IPS-15b (cell line): ENCODE measurements around the gene MEF2D.
A peak's percentile ranks its signal among the peaks of the same experiment; 100 is the strongest.

Experiments used
- H3K27me3 ChIP-seq: one replicate; pipeline ENCODE4 v1.6.1; 2013; ENCODE audit warnings: low read length; ENCODE audit not compliant: control insufficient read depth, insufficient read depth
- H3K36me3 ChIP-seq: one replicate; pipeline ENCODE4 v1.6.1; 2013; ENCODE audit warnings: low read length; ENCODE audit not compliant: control insufficient read depth, insufficient read depth
- H3K4me1 ChIP-seq: one replicate; pipeline ENCODE4 v1.6.1; 2013; ENCODE audit warnings: mild to moderate bottlenecking, low read length; ENCODE audit not compliant: control insufficient read depth, insufficient read depth
- H3K4me3 ChIP-seq: one replicate; pipeline ENCODE4 v1.5.1; 2013; ENCODE audit warnings: low read depth, low read length
- H3K9ac ChIP-seq: one replicate; pipeline ENCODE4 v1.6.1; 2013; ENCODE audit warnings: low read depth, mild to moderate bottlenecking, low read length
- H3K9me3 ChIP-seq: one replicate; pipeline ENCODE4 v1.6.1; 2013; ENCODE audit warnings: mild to moderate bottlenecking, low read length; ENCODE audit not compliant: control insufficient read depth, insufficient read depth

The MEF2D gene

DNA sequence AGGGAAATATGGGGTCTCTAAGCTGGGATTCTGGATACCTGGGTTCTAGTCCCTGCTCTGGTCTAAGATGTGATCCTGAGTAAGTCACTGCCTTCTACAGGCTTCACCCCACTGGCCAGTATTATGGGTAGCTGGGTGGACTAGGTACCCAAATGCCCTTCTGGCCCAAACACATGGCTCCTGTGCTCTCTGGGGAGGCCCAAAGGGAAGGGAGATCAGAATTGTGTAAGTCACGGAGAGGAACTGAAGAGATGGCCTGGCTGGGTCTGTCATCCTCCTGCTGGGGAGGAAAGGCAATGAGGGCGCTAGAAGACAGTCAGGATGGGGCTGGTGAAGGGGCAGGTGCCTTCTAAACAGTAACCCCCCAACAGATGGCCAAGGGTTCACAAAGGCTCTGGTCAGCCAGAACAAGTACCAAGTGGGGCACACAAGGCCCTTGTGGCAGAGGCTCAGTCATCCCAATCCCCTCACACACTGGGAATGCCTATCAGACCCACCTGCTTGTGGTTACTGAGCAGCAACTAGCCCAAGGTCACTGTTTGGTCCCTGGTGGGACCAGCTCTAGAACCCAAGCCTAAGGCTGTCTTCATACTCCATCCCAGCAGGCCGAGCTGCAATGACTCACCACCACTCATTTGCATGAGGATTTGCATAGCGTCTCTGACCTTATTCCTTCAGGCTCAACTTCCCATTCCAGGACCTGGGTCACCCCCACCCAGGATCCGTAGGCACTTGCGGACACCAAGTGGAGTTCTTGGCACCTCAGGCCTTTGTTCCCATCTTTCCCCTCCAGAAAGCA lies 9.2 kb downstream of the MEF2D start:
- Histone ChIP-seq H3K9me3 (no peaks in the 10 kb centered on the region), H3K36me3 (peaks cover 2% of the 10 kb centered on the region), H3K27me3 (no peaks in the 10 kb centered on the region), H3K4me1 (peaks cover 37% of the 10 kb centered on the region), H3K4me3 (no peak overlapping the region), H3K9ac (no peak overlapping the region)

DNA sequence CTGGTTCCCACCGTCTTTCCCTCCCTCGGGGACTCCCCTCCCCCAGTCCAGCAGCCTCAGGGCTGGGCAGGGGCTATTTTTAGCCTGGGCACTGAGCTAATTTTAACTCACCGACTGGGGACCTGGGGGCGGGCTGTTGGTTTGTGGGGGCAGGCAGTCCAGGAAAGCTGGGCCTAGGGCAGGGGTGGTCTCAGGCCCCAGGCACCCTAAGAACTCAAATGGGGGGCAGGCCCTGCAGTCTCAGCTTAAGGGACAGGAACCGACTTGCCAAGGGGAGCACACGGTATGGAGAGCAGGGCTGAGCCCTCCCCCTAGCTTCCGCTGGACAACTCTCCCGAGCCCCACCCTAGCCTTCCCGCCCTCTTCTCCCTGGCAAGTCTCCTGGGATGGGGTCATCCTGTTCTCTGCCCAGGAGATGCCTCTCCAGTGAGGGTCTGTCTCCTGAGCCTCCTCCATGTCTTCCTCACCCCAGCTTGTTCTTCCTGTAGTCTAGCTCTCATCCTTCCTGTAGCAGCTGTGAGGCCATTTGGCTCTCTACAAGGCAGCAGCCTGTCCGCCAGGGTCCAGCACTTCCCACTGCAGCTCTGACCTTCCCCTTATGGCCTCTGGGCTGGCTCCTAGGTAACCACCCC lies 10.1 kb downstream of the MEF2D start:
- Histone ChIP-seq H3K27me3 (no peaks in the 10 kb centered on the region), H3K36me3 (peaks cover 2% of the 10 kb centered on the region), H3K9me3 (no peaks in the 10 kb centered on the region), H3K4me3 (peak overlapping the region; percentile 15), H3K4me1 (peaks cover 36% of the 10 kb centered on the region), H3K9ac (no peak overlapping the region)

DNA sequence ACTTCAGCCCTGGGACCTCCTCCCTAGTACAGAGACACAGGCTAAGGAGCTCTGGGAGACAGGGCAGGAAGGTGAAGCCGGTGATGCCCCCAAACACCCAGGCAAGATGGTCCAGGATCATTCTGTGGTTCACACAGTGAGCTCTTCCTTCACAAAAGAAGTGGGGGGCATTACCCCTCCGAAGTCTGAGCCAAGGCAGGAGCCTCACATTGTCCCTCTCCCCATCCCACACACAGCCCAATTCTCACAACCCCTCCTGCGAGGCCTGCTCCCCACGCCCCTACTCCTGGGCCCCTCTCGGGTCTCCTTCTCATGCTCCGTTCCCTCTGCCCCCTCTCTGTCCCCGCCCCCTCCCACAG lies 10.7 kb downstream of the MEF2D start:
- H3K27me3 ChIP-seq, result no peaks in the 10 kb centered on the region
- H3K9ac ChIP-seq, result peak overlapping the region; percentile 16
- H3K4me3 ChIP-seq, result peak overlapping the region; percentile 15
- H3K9me3 ChIP-seq, result no peaks in the 10 kb centered on the region
- peaks cover 2% of the 10 kb centered on the region for H3K36me3 ChIP-seq
- peaks cover 36% of the 10 kb centered on the region for H3K4me1 ChIP-seq

DNA sequence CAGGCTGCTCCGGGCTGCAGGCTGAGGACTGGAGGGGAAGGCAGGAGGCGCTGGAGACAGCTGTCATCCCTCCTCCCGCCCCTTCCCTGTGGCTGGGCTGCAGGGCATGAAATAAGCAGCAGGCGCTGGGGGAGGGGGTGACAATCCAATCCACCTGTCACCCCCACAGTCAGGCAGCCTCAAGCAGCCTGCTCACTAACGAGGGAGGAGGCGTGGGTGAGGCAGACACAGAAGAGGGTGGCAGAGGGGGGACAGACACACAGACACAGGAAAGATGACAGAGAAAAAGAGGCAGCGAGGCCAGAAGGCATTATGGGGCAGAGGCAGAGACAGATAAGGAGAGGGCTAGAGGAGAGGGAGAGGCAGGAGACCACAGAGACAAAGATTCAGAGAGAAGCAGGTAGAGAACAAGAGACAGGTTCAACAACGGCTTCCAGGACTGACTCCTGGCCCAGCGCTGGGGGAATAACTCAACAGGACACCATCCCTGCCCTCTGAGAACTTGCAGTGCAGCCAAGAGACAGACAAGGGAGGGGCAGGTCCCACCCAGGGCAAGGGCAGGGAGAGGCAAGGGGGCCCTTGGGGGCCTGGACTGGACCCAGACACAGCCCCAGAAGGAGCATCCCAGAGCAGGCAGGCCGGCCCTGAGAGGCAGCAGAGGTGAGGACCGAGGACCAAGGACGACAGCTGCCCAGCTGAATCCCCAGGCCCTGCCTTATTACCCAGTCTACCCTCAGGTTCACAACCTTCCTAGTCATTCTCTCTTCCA lies 11.2 kb downstream of the MEF2D start:
- peak overlapping the region; percentile 16 for H3K9ac ChIP-seq
- H3K4me1 ChIP-seq, result peaks cover 35% of the 10 kb centered on the region
- H3K36me3 ChIP-seq, result peaks cover 2% of the 10 kb centered on the region
- no peaks in the 10 kb centered on the region for H3K9me3 ChIP-seq
- H3K27me3 ChIP-seq, result no peaks in the 10 kb centered on the region
- H3K4me3 ChIP-seq, result no peak overlapping the region

DNA sequence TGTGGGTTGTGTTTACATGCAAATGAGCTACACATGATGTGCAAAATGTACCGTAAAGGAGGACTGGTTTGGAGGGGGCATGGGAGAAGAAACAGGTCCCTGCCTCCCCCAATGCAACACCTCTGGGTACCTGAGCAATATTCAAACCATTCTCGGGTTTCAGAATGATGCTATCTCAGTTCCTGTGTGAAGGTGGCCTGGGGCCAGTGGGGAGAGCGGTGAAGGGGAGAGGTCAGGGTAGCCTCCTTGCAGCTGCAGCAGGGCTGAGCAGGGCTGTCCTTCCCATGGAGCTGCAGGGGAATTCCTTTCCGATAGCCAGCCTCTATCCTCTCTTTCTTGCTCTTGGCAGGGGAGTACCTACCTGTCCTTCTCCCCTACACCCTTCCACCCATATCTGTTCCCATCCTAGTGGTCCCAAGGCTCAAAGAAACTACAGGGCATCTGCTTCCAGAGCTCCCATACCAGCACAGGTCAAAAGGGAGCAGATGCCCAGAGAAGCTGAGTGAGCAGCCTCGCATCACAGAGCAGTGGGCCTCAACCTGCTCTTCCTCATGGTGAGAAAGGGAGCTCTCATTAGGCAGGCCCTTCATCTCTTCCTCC lies 11.9 kb downstream of the MEF2D start:
- Histone ChIP-seq H3K27me3 (no peaks in the 10 kb centered on the region), H3K4me1 (peaks cover 31% of the 10 kb centered on the region), H3K9ac (no peak overlapping the region), H3K4me3 (no peak overlapping the region), H3K36me3 (peaks cover 2% of the 10 kb centered on the region), H3K9me3 (no peaks in the 10 kb centered on the region)

GRCh38 chr1:156487862-156488261 lies 12.7 kb downstream of the MEF2D start:
- Histone ChIP-seq H3K4me1 (peaks cover 31% of the 10 kb centered on the region), H3K9ac (no peak overlapping the region), H3K27me3 (no peaks in the 10 kb centered on the region), H3K36me3 (peaks cover 6% of the 10 kb centered on the region), H3K4me3 (no peak overlapping the region), H3K9me3 (no peaks in the 10 kb centered on the region)

- Histone ChIP-seq H3K36me3 (peaks cover 18% of the 10 kb centered on the region), H3K4me1 (peaks cover 27% of the 10 kb centered on the region), H3K27me3 (no peaks in the 10 kb centered on the region), H3K4me3 (no peak overlapping the region), H3K9me3 (no peaks in the 10 kb centered on the region), H3K9ac (no peak overlapping the region)
Measured at GRCh38 chr1:156486421-156487344, 13.9 kb downstream of the MEF2D start.

DNA sequence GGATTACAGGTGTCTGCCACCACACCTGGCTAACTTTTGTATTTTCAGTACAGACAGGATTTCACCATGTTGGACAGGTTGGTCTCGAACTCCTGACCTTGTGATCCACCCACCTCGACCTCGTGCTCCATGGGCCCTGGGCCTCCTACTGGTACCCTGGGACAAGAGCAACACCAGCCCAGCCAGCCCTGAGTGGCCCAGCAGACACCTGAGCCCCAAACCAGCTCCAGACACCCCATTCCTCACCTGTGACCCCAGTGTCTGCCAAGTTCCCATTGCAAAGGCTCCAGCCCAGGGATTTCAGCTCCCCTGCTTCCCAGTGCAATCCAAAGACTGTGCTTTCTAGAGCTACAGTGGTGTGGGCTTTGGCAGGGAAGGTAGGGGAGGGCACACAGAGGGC lies 14.6 kb downstream of the MEF2D start:
- Histone ChIP-seq H3K9me3 (no peaks in the 10 kb centered on the region), H3K9ac (no peak overlapping the region), H3K4me1 (peaks cover 27% of the 10 kb centered on the region), H3K4me3 (no peak overlapping the region), H3K27me3 (no peaks in the 10 kb centered on the region), H3K36me3 (peaks cover 25% of the 10 kb centered on the region)

- Histone ChIP-seq H3K9me3 (no peaks in the 10 kb centered on the region), H3K27me3 (no peaks in the 10 kb centered on the region), H3K4me1 (peaks cover 18% of the 10 kb centered on the region), H3K4me3 (no peak overlapping the region), H3K36me3 (peaks cover 36% of the 10 kb centered on the region), H3K9ac (no peak overlapping the region)
Measured at GRCh38 chr1:156484480-156485058, 16.0 kb downstream of the MEF2D start.

- no peaks in the 10 kb centered on the region for H3K9me3 ChIP-seq
- H3K27me3 ChIP-seq, result no peaks in the 10 kb centered on the region
- H3K9ac ChIP-seq, result no peak overlapping the region
- H3K4me1 ChIP-seq, result peaks cover 8% of the 10 kb centered on the region
- peaks cover 44% of the 10 kb centered on the region for H3K36me3 ChIP-seq
- no peak overlapping the region for H3K4me3 ChIP-seq
Measured at GRCh38 chr1:156483397-156483796, 17.2 kb downstream of the MEF2D start.
